ENCODE results near the gene FADS3.

Gene FADS3

DNA sequence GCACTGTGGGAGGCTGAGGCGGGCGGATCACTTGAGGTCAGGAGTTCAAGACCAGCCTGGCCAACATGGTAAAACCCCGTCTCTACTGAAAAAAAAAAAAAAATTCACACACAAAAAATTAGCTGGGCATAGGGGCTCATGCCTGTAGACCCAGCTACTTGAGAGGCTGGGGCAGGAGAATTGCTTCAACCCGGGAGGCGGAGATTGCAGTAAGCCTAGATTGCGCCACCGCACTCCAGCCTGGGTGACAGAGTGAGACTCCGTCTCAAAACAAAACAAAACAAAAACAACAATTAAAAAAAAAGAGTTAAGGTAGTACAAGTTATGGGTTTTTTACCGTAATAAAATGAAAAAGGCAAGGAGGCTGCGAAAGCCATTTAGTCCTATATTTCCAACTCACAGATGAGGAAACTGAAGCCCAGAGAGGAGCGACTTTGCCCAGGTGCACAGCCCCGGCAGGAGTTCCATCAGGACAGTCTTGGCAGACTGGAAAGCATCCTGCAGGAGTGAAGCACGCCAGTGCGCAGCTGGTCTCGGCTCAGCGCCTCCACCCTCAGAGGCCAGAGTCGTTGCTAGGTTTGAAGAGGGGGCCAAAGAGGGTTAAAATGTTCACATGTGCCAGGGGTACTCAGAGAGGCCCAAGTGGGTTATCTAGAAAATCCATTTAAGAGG is 3.8 kb upstream of the FADS3 start:
- no peak for ATAC-seq
- TF ChIP-seq RARB (CRISPR knock-in tag; IDR thresholded peaks at IDR 0.05) (no peak), GLIS3 (CRISPR knock-in tag; IDR thresholded peaks at IDR 0.05) (no peak), ZNF8 (CRISPR knock-in tag; IDR thresholded peaks at IDR 0.05) (no peak), OSR1 (CRISPR knock-in tag; IDR thresholded peaks at IDR 0.05) (no peak)
- TF ChIP-seq, protein P1, sequence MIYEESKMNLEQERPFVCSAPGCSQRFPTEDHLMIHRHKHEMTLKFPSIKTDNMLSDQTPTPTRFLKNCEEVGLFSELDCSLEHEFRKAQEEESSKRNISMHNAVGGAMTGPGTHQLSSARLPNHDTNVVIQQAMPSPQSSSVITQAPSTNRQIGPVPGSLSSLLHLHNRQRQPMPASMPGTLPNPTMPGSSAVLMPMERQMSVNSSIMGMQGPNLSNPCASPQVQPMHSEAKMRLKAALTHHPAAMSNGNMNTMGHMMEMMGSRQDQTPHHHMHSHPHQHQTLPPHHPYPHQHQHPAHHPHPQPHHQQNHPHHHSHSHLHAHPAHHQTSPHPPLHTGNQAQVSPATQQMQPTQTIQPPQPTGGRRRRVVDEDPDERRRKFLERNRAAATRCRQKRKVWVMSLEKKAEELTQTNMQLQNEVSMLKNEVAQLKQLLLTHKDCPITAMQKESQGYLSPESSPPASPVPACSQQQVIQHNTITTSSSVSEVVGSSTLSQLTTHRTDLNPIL (CRISPR knock-in tag; IDR thresholded peaks at IDR 0.05; ENCODE audit: low read depth): no peak
- TF ChIP-seq, protein P2, sequence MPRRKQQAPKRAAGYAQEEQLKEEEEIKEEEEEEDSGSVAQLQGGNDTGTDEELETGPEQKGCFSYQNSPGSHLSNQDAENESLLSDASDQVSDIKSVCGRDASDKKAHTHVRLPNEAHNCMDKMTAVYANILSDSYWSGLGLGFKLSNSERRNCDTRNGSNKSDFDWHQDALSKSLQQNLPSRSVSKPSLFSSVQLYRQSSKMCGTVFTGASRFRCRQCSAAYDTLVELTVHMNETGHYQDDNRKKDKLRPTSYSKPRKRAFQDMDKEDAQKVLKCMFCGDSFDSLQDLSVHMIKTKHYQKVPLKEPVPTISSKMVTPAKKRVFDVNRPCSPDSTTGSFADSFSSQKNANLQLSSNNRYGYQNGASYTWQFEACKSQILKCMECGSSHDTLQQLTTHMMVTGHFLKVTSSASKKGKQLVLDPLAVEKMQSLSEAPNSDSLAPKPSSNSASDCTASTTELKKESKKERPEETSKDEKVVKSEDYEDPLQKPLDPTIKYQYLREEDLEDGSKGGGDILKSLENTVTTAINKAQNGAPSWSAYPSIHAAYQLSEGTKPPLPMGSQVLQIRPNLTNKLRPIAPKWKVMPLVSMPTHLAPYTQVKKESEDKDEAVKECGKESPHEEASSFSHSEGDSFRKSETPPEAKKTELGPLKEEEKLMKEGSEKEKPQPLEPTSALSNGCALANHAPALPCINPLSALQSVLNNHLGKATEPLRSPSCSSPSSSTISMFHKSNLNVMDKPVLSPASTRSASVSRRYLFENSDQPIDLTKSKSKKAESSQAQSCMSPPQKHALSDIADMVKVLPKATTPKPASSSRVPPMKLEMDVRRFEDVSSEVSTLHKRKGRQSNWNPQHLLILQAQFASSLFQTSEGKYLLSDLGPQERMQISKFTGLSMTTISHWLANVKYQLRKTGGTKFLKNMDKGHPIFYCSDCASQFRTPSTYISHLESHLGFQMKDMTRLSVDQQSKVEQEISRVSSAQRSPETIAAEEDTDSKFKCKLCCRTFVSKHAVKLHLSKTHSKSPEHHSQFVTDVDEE (CRISPR knock-in tag; IDR thresholded peaks at IDR 0.05): no peak

DNA sequence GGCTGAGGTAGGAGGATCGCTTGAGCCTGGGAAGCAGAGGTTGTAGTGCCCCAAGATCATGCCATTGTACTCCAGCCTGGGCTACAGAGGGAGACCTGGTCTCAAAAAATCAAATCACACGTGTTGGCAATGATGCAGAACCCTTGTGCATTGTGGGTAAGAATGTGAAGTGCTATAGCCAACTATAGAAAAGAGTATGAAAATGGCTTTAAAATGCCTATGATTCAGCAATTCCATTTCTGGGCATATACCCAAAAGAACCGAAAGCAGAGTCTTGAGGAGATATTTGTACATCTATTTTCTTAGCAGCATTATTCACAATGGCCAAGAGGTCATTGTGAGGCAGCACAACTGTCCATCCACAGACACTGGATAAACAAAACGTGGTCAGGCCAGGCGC is 2.6 kb upstream of the FADS3 start:
- ATAC-seq: no peak; the same call in 2 of the 3 replicates
- TF ChIP-seq ZNF70 (CRISPR knock-in tag; IDR thresholded peaks at IDR 0.05): no peak
- TF ChIP-seq SNAI2 (CRISPR knock-in tag; IDR thresholded peaks at IDR 0.05): no peak
- TF ChIP-seq, protein P3, sequence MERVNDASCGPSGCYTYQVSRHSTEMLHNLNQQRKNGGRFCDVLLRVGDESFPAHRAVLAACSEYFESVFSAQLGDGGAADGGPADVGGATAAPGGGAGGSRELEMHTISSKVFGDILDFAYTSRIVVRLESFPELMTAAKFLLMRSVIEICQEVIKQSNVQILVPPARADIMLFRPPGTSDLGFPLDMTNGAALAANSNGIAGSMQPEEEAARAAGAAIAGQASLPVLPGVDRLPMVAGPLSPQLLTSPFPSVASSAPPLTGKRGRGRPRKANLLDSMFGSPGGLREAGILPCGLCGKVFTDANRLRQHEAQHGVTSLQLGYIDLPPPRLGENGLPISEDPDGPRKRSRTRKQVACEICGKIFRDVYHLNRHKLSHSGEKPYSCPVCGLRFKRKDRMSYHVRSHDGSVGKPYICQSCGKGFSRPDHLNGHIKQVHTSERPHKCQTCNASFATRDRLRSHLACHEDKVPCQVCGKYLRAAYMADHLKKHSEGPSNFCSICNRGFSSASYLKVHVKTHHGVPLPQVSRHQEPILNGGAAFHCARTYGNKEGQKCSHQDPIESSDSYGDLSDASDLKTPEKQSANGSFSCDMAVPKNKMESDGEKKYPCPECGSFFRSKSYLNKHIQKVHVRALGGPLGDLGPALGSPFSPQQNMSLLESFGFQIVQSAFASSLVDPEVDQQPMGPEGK (CRISPR knock-in tag; IDR thresholded peaks at IDR 0.05; ENCODE audit: borderline replicate concordance): no peak
- no peak for TF ChIP-seq RARB (CRISPR knock-in tag; IDR thresholded peaks at IDR 0.05)
- TF ChIP-seq ESRRG (CRISPR knock-in tag; IDR thresholded peaks at IDR 0.05): no peak
- TF ChIP-seq, protein P4, sequence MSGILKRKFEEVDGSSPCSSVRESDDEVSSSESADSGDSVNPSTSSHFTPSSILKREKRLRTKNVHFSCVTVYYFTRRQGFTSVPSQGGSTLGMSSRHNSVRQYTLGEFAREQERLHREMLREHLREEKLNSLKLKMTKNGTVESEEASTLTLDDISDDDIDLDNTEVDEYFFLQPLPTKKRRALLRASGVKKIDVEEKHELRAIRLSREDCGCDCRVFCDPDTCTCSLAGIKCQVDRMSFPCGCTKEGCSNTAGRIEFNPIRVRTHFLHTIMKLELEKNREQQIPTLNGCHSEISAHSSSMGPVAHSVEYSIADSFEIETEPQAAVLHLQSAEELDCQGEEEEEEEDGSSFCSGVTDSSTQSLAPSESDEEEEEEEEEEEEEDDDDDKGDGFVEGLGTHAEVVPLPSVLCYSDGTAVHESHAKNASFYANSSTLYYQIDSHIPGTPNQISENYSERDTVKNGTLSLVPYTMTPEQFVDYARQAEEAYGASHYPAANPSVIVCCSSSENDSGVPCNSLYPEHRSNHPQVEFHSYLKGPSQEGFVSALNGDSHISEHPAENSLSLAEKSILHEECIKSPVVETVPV (CRISPR knock-in tag; IDR thresholded peaks at IDR 0.05): no peak
- TF ChIP-seq ZFP30 (CRISPR knock-in tag; IDR thresholded peaks at IDR 0.05): no peak
- TF ChIP-seq BACH2 (CRISPR knock-in tag; IDR thresholded peaks at IDR 0.05; ENCODE audit: borderline replicate concordance): no peak
- TF ChIP-seq, protein P2 (CRISPR knock-in tag; IDR thresholded peaks at IDR 0.05): no peak
- TF ChIP-seq ZNF565 (CRISPR knock-in tag; conservative IDR thresholded peaks at IDR 0.05; ENCODE audit: low read depth): no peak
- TF ChIP-seq, protein P5, sequence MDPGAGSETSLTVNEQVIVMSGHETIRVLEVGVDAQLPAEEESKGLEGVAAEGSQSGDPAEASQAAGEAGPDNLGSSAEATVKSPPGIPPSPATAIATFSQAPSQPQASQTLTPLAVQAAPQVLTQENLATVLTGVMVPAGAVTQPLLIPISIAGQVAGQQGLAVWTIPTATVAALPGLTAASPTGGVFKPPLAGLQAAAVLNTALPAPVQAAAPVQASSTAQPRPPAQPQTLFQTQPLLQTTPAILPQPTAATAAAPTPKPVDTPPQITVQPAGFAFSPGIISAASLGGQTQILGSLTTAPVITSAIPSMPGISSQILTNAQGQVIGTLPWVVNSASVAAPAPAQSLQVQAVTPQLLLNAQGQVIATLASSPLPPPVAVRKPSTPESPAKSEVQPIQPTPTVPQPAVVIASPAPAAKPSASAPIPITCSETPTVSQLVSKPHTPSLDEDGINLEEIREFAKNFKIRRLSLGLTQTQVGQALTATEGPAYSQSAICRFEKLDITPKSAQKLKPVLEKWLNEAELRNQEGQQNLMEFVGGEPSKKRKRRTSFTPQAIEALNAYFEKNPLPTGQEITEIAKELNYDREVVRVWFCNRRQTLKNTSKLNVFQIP (CRISPR knock-in tag; IDR thresholded peaks at IDR 0.05; ENCODE audit: borderline replicate concordance, low read depth): no peak
- TF ChIP-seq TCF4 (CRISPR knock-in tag; IDR thresholded peaks at IDR 0.05; ENCODE audit: borderline replicate concordance): no peak
- no peak for TF ChIP-seq CSDC2 (CRISPR knock-in tag; IDR thresholded peaks at IDR 0.05)
- TF ChIP-seq TOX (CRISPR knock-in tag; IDR thresholded peaks at IDR 0.05; ENCODE audit: borderline replicate concordance): no peak
- TF ChIP-seq GLIS3 (CRISPR knock-in tag; IDR thresholded peaks at IDR 0.05): no peak
- TF ChIP-seq, protein P1 (CRISPR knock-in tag; IDR thresholded peaks at IDR 0.05; ENCODE audit: low read depth): no peak
- no peak for TF ChIP-seq ARNTL (CRISPR knock-in tag; IDR thresholded peaks at IDR 0.05; ENCODE audit: borderline replicate concordance, low read depth)
- TF ChIP-seq PPARA (CRISPR knock-in tag; IDR thresholded peaks at IDR 0.05; ENCODE audit: borderline replicate concordance): no peak
- no peak for TF ChIP-seq OSR1 (CRISPR knock-in tag; IDR thresholded peaks at IDR 0.05)
- TF ChIP-seq ZNF8 (CRISPR knock-in tag; IDR thresholded peaks at IDR 0.05): no peak
